GM12878 (cell line): ENCODE measurements around the gene HOXD13. TPM values are rescaled to one million over a fixed set of nuclear protein-coding genes. Genes with fewer than 3 reads are reported as not detected.

ENCODE experiments used
- ATAC-seq: fragments of 200-7000 bp; cut with Tn5 transposase; 3 replicates; pipeline ENCODE4 v1.9.1; 2020; ENCODE audit warnings: mild to moderate bottlenecking, moderate library complexity
- BruUV-seq: library from RNA; stranded (reverse); fragments of 400-500 nt; replicated peaks from 2 replicates; lab custom pipeline; 2021; lab: Mats Ljungman, UMichigan
- CTCF ChIA-PET: fragments of 300-600 bp; sonication (Branson Sonifier 250); formaldehyde crosslinking; extraction: SDS; loops from one replicate; lab custom pipeline; 2021; ENCODE audit warnings: inconsistent platforms; lab: Yijun Ruan, JAX
- POLR2A ChIA-PET: fragments of 350-600 bp; formaldehyde crosslinking; extraction: SDS; loops from one replicate; lab custom pipeline; 2021; ENCODE audit warnings: inconsistent platforms; lab: Charles Lee
- RAD21 ChIA-PET: fragments of 300-600 bp; sonication (Branson Sonifier 250); formaldehyde crosslinking; loops from one replicate; lab custom pipeline; 2023; ENCODE audit warnings: antibody characterized with exemption; ENCODE audit not compliant: unreplicated experiment; lab: Charles Lee
- SMC1A ChIA-PET: fragments of 300-600 bp; sonication (Branson Sonifier 250); formaldehyde crosslinking; loops from one replicate; lab custom pipeline; 2023; ENCODE audit not compliant: unreplicated experiment, uncharacterized antibody; lab: Charles Lee
- DNase-seq: peaks from one replicate; pipeline ENCODE4 v3.0.0-alpha.2; 2011; ENCODE audit warnings: low read depth, low spot score
- FAIRE-seq: peaks from 3 replicates; lab custom pipeline; 2011; peaks lifted over from hg19 to GRCh38; lab: Jason Lieb, UNC
- H2AFZ ChIP-seq: 2 replicates; pipeline ENCODE4 v1.6.0; 2011; ENCODE audit warnings: low read depth, low read length, control low read depth; ENCODE audit not compliant: control insufficient read depth
- H3K27ac ChIP-seq: 2 replicates; pipeline ENCODE4 v1.5.1; 2011; ENCODE audit warnings: control low read depth; ENCODE audit not compliant: control insufficient read depth, insufficient read depth
- H3K27me3 ChIP-seq, 2 experiments: replicated peaks in 1 of 2; 2 replicates each; pipeline versions ENCODE4 v1.6.0 to v1.6.1; 2011; ENCODE audit warnings: low read length in 1 of 2; ENCODE audit not compliant: control insufficient read depth in 2 of 2, insufficient read depth in 2 of 2
- H3K36me3 ChIP-seq, 2 experiments: 2 replicates each; pipeline ENCODE4 v1.5.1; 2011; ENCODE audit warnings: low read length in 1 of 2; ENCODE audit not compliant: control insufficient read depth in 2 of 2, insufficient read depth in 2 of 2
- H3K4me1 ChIP-seq: 2 replicates; pipeline ENCODE4 v1.6.1; 2011; ENCODE audit warnings: mild to moderate bottlenecking, low read length, moderate library complexity, mixed read lengths; ENCODE audit not compliant: control insufficient read depth, insufficient read depth
- H3K4me2 ChIP-seq: 2 replicates; pipeline ENCODE4 v1.6.0; 2011; ENCODE audit warnings: control low read depth; ENCODE audit not compliant: control insufficient read depth, insufficient read depth
- H3K4me3 ChIP-seq: fragments of 200-600 bp; sonication (generic); 2 replicates; pipeline ENCODE4 v1.5.1; 2016
- H3K79me2 ChIP-seq: 2 replicates; pipeline ENCODE4 v1.6.0; 2011; ENCODE audit warnings: low read length; ENCODE audit not compliant: control insufficient read depth, insufficient read depth
- H3K9ac ChIP-seq: 2 replicates; pipeline ENCODE4 v1.8.0; 2011; ENCODE audit warnings: low read length, control low read depth, mixed read lengths; ENCODE audit not compliant: control insufficient read depth, insufficient read depth
- H3K9me3 ChIP-seq: replicated peaks from 3 replicates; pipeline ENCODE4 v1.5.1; 2011; ENCODE audit warnings: mild to moderate bottlenecking, low read length; ENCODE audit not compliant: control insufficient read depth, insufficient read depth
- H4K20me1 ChIP-seq: 2 replicates; pipeline ENCODE4 v1.6.0; 2011; ENCODE audit not compliant: control insufficient read depth, insufficient read depth
- ATF2 ChIP-seq: IDR thresholded peaks from 2 replicates; pipeline ENCODE4 v1.6.1; 2012; ENCODE audit warnings: low read length, inconsistent platforms
- EP300 ChIP-seq, 2 experiments: fragments of 150-350 bp in 1 of 2; IDR thresholded peaks; 2 replicates each; pipeline ENCODE4 v1.6.1; 2011 to 2012; ENCODE audit warnings: low read depth in 2 of 2, low read length in 2 of 2, borderline replicate concordance in 1 of 2, improper control_type of control experiment in 1 of 2, inconsistent platforms in 1 of 2; ENCODE audit not compliant: control insufficient read depth in 1 of 2
- MLLT1 ChIP-seq: fragments of 450-650 bp; IDR thresholded peaks from 2 replicates; pipeline ENCODE4 v1.6.1; 2016; ENCODE audit warnings: mild to moderate bottlenecking
- MTA3 ChIP-seq: IDR thresholded peaks from 2 replicates; pipeline ENCODE4 v1.6.1; 2012; ENCODE audit warnings: low read length, inconsistent platforms, borderline replicate concordance
- NFYB ChIP-seq: IDR thresholded peaks from 2 replicates; pipeline ENCODE4 v1.6.1; 2011; ENCODE audit warnings: low read depth, mild to moderate bottlenecking, low read length, improper control_type of control experiment, moderate library complexity; ENCODE audit not compliant: insufficient read depth
- NKRF ChIP-seq: fragments of 450-650 bp; conservative IDR thresholded peaks from 2 replicates; pipeline ENCODE4 v1.6.1; 2017; ENCODE audit warnings: mild to moderate bottlenecking, moderate library complexity
- TARDBP ChIP-seq: IDR thresholded peaks from 2 replicates; pipeline ENCODE4 v1.6.1; 2016; ENCODE audit warnings: borderline replicate concordance
- TBL1XR1 ChIP-seq: IDR thresholded peaks from 2 replicates; pipeline ENCODE4 v1.6.1; 2012; ENCODE audit warnings: low read depth, low read length, improper control_type of control experiment
- WGBS: methylation state at CpG from one replicate; pipeline ENCODE4 v1.1.6; 2016; ENCODE audit warnings: low lambda C conversion rate; ENCODE audit not compliant: insufficient replicate concordance, insufficient coverage; ENCODE audit errors: missing lambda C conversion rate; 5-methylcytosine and 5-hydroxymethylcytosine counted together
- in situ Hi-C: fragments of 300-500 bp; cut with MboI; formaldehyde crosslinking; loops from 9 replicates; pipeline ENCODE4 v1.14.3; 2018; ENCODE audit warnings: mixed read lengths
- intact Hi-C: fragments of 100-400 bp; cut with micrococcal nuclease; formaldehyde crosslinking; loops from one replicate; pipeline ENCODE4 v1.14.2; 2022; ENCODE audit not compliant: unreplicated experiment
- polyA plus RNA-seq, 11 experiments: library from polyadenylated mRNA; depleted of rRNA in 4 of 11; unstranded in 6 of 11; stranded (reverse) in 5 of 11; fragments of >200 nt; fragmentation: Nextera tagmentation in 4 of 11; fragmentation: Illumina TruSeq in 1 of 11; extraction: Ambion mirVana in 4 of 11; extraction: Trizol in 1 of 11; gene quantifications; 1 replicate in 1 of 11; 2 replicates in 10 of 11; pipeline versions ENCODE4 v1.2.1 to v1.2.3, GENCODE V29; 2011 to 2016; ENCODE audit warnings: inconsistent platforms in 2 of 11, missing spikeins in 2 of 11, low read depth in 1 of 11
- total RNA-seq, 4 experiments: library from RNA; depleted of rRNA in 3 of 4; stranded (reverse); fragments of >200 nt in 3 of 4; fragmentation: Illumina TruSeq in 1 of 4; extraction: Trizol in 1 of 4; gene quantifications; 2 replicates each; pipeline versions ENCODE4 v1.2.1 to v1.2.3, GENCODE V29; 2013 to 2021

The HOXD13 gene
- total and polyA plus RNA-seq, 10 of the 15 experiments (the other 5 are each of a cell fraction or from before 2014, with no cell fraction given) = not detected

- no peak for TF ChIP-seq ATF2
Observed at GRCh38 chr2:176106581-176107539, 14.3 kb downstream of the HOXD13 start, which contains the start of gene HOXD11 (continued).

- no peak for DNase-seq
- Histone ChIP-seq H4K20me1 (no peaks in the 10 kb centered on the region), H3K4me3 (no peak overlapping the region), H3K9me3 (peaks cover 3% of the 10 kb centered on the region; the same call in 1 of the 3 replicates), H3K9ac (no peak overlapping the region), H3K36me3 (no peaks in the 10 kb centered on the region), H3K27me3 (peaks cover 18 to 48% of the 10 kb centered on the region in 2 experiments)
- no peak for FAIRE-seq
- intact Hi-C loops = no loop called here
- in situ Hi-C loops = no loop called here
- no TSS peak for BruUV-seq
- TF ChIP-seq MTA3 (no peak), EP300 (IDR thresholded peaks at IDR 0.05; ENCODE audit: borderline replicate concordance in 1 of 2, control insufficient read depth in 1 of 2, low read depth in 2 of 2, low read length in 2 of 2) (no peak), MLLT1 (no peak), TBL1XR1 (no peak), NFYB (no peak), TARDBP (no peak), NKRF (no peak)
- TF ChIP-seq, all 136 proteins: peak for 0
- no peaks in the 10 kb centered on the region for H3K4me1 ChIP-seq
- whole genome bisulfite sequencing = 81% methylated on average over 34 of the region's 59 CpGs
- no peak overlapping the region for H3K27ac ChIP-seq
- H3K79me2 ChIP-seq = no peaks in the 10 kb centered on the region
- POLR2A ChIA-PET = no interaction called here
- no peak for ATAC-seq
- CTCF ChIA-PET = no interaction called here
- no peak overlapping the region for H3K4me2 ChIP-seq
- RAD21 ChIA-PET = no interaction called here
- SMC1A ChIA-PET = no interaction called here
- H2AFZ ChIP-seq = no peak overlapping the region
Observed at GRCh38 chr2:176107731-176108181, 15.2 kb downstream of the HOXD13 start.
